ENCODE data around the gene IL36B. TPM values are rescaled to one million over a fixed set of nuclear protein-coding genes. Genes with fewer than 3 reads are reported as not detected.

Gene IL36B
- polyA plus RNA-seq, 1 donor (not counting 4 experiments of a cell fraction or from before 2014, with no cell fraction given): 0.21 TPM

- Histone ChIP-seq H3K9me3 (ENCODE audit: control insufficient read depth, low read depth, low read length) (peaks cover 8% of the 10 kb centered on the region), H3K36me3 (ENCODE audit: control insufficient read depth in 2 of 2, extremely low read depth in 1 of 2, insufficient read depth in 2 of 2, low read length in 2 of 2) (no peaks in the 10 kb centered on the region), H4K20me1 (ENCODE audit: control insufficient read depth, extremely low read depth, insufficient read depth, low read length) (no peaks in the 10 kb centered on the region), H3K9ac (ENCODE audit: control insufficient read depth, extremely low read depth, insufficient read depth, low read length) (no peak overlapping the region), H3K9me1 (ENCODE audit: control insufficient read depth, extremely low read depth, insufficient read depth, low read length) (no peaks in the 10 kb centered on the region), H3K4me2 (ENCODE audit: control insufficient read depth, extremely low read depth, insufficient read depth, low read depth, low read length) (no peak overlapping the region), H3K79me2 (ENCODE audit: control insufficient read depth, insufficient read depth, low read length) (no peaks in the 10 kb centered on the region), H3K4me3 (ENCODE audit: control insufficient read depth in 2 of 3, extremely low read depth in 1 of 3, insufficient read depth in 2 of 3, low read depth in 1 of 3, low read length in 3 of 3) (no peak overlapping the region), H2AFZ (ENCODE audit: control insufficient read depth, low read length) (no peak overlapping the region), H3K27ac (ENCODE audit: control insufficient read depth, insufficient read depth, low read length) (no peak overlapping the region), H3K4me1 (ENCODE audit: control insufficient read depth, extremely low read depth, insufficient read depth, low read length) (peaks cover 18% of the 10 kb centered on the region), H3K27me3 (ENCODE audit: control insufficient read depth, extremely low read depth, insufficient read depth, low read length) (no peaks in the 10 kb centered on the region)
- dilution Hi-C loops (cut with MboI; ENCODE audit: extremely low pct_ligation_motif_present, low sequenced_read_pairs): no loop called here
- FAIRE-seq (no peak), DNase-seq (ENCODE audit: low read depth, low spot score) (no peak)
- TF ChIP-seq CTCF (optimal IDR thresholded peaks at IDR 0.05 in 1 of 3, IDR thresholded peaks at IDR 0.05 in 1 of 3, conservative IDR thresholded peaks at IDR 0.05 in 1 of 3; ENCODE audit: extremely low read depth in 1 of 3, insufficient read depth in 2 of 3, low read length in 3 of 3) (no peak), EZH2 (IDR thresholded peaks at IDR 0.05; ENCODE audit: low read length) (no peak)
These were observed 3.9 kb upstream of the IL36B start for GRCh38 chr2:113056521-113056920.

DNA sequence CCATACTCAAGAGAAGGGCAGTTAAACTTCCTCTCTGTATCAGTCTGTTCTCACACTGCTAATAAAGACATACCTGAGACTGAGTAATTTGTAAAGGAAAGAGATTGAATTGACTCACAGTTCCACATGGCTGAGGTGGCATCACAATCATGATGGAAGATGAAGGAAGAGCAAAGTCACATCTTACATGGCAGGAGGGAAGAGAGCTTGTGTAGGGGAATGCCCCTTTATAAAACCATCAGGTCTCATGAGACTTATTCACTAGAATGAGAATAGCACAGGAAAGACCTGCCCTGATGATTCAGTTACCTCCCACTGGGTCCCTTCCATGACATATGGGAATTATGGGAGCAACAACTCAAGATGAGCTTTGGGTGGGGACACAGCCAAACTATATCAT, 1.4 kb upstream of the IL36B start:
- Histone ChIP-seq H3K27ac (ENCODE audit: control insufficient read depth, insufficient read depth, low read length) (no peak overlapping the region), H3K9me1 (ENCODE audit: control insufficient read depth, extremely low read depth, insufficient read depth, low read length) (no peaks in the 10 kb centered on the region), H4K20me1 (ENCODE audit: control insufficient read depth, extremely low read depth, insufficient read depth, low read length) (no peaks in the 10 kb centered on the region), H3K36me3 (ENCODE audit: control insufficient read depth in 2 of 2, extremely low read depth in 1 of 2, insufficient read depth in 2 of 2, low read length in 2 of 2) (no peaks in the 10 kb centered on the region), H3K4me2 (ENCODE audit: control insufficient read depth, extremely low read depth, insufficient read depth, low read depth, low read length) (no peak overlapping the region), H3K27me3 (ENCODE audit: control insufficient read depth, extremely low read depth, insufficient read depth, low read length) (no peaks in the 10 kb centered on the region), H2AFZ (ENCODE audit: control insufficient read depth, low read length) (no peak overlapping the region), H3K79me2 (ENCODE audit: control insufficient read depth, insufficient read depth, low read length) (no peaks in the 10 kb centered on the region), H3K9me3 (ENCODE audit: control insufficient read depth, low read depth, low read length) (peaks cover 8% of the 10 kb centered on the region), H3K9ac (ENCODE audit: control insufficient read depth, extremely low read depth, insufficient read depth, low read length) (no peak overlapping the region), H3K4me1 (ENCODE audit: control insufficient read depth, extremely low read depth, insufficient read depth, low read length) (peaks cover 11% of the 10 kb centered on the region), H3K4me3 (ENCODE audit: control insufficient read depth in 2 of 3, extremely low read depth in 1 of 3, insufficient read depth in 2 of 3, low read depth in 1 of 3, low read length in 3 of 3) (no peak overlapping the region)
- dilution Hi-C loops (cut with MboI; ENCODE audit: extremely low pct_ligation_motif_present, low sequenced_read_pairs): no loop called here
- no peak for TF ChIP-seq EZH2 (IDR thresholded peaks at IDR 0.05; ENCODE audit: low read length)
- TF ChIP-seq CTCF (optimal IDR thresholded peaks at IDR 0.05 in 1 of 3, IDR thresholded peaks at IDR 0.05 in 1 of 3, conservative IDR thresholded peaks at IDR 0.05 in 1 of 3; ENCODE audit: extremely low read depth in 1 of 3, insufficient read depth in 2 of 3, low read length in 3 of 3): no peak
- DNase-seq (ENCODE audit: low read depth, low spot score): no peak
- no peak for FAIRE-seq
